Activated CD4-positive, alpha-beta T cell treated with anti-CD3 and anti-CD28 coated beads, Interleukin-2, amount 50 U/mL, for 1 hour (primary cell): ENCODE measurements around the gene ANK3.

Source experiments
- DNase-seq: peaks from one replicate; pipeline ENCODE4 v3.0.0-alpha.2; 2020

ANK3 gene

GRCh38 chr10:60209874-60210570, 179.7 kb downstream of the ANK3 start:
- no peak for DNase-seq

DNA sequence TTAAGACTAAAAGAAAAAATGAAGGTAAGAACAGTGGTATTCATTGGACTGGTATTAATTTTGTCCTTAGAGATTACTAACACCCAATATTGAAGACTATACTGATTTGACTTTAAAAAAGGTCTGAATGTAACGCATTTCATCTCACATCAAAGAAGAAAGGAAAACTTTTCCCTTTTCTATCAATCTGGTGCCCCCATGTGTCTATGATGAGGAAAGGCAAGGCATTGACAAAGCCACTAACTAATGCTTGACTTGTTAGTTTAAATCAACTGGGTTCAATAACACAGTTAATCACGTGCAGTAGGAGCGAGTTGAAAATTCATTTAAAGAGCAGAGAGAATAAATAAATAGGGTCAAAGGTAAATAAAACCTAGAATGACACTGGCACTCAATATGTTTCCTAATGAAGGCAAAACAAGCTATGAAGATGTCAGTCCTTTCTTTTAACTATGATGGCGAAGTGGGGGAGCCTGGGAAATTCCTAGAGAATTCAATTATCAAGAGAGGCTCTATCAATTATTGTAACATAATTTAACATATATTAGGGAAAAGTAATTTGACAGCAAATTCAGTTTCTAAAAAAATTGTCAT, 180.9 kb downstream of the ANK3 start:
- DNase-seq: no peak

- no peak for DNase-seq
These were observed 181.8 kb downstream of the ANK3 start for GRCh38 chr10:60207894-60208293.

GRCh38 chr10:60206735-60207134, 182.9 kb downstream of the ANK3 start:
- no peak for DNase-seq

- no peak for DNase-seq
These were observed 183.9 kb downstream of the ANK3 start for GRCh38 chr10:60205741-60206140.

- DNase-seq: no peak
These were observed 185.6 kb downstream of the ANK3 start for GRCh38 chr10:60203993-60204618.

GRCh38 chr10:60200682-60201053, 189.0 kb downstream of the ANK3 start:
- DNase-seq: no peak

DNA sequence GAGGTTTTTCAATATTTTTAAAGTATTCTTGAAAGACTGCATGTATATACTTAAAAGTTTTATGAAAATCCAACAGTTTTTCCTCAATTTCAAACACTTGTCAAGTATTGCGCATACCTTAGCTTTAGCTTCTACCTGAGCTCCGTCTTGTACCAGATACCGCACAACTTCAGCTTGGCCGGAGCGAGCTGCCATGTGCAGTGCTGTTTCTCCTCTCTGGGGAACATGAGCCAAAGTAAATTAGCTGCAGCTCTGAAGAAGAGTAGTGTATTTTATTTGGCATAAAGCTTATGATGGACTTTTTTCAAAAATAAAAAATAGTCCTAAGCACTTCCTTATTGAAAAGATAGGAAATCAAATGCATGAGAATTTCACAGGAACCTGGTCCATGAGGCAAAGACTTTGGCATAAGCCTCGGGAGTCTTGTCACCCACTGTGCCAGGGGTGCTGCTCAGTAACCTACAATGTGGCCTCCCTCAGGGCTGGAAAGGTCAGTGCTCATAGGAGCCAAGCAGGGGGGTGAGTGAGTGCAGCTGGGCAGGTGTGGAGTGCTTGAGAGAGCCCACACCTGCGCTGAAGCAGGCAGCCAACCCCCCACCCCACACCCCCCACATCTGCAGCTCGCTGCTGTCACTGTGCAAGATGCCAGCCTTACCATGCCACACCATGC, 189.5 kb downstream of the ANK3 start:
- DNase-seq: no peak

- DNase-seq: no peak
These were observed 192.5 kb downstream of the ANK3 start for GRCh38 chr10:60197206-60197605.

GRCh38 chr10:60194421-60194820, 195.3 kb downstream of the ANK3 start:
- DNase-seq: no peak

GRCh38 chr10:60192946-60193345, 196.7 kb downstream of the ANK3 start:
- no peak for DNase-seq

GRCh38 chr10:60189861-60190475, 199.7 kb downstream of the ANK3 start:
- no peak for DNase-seq

DNA sequence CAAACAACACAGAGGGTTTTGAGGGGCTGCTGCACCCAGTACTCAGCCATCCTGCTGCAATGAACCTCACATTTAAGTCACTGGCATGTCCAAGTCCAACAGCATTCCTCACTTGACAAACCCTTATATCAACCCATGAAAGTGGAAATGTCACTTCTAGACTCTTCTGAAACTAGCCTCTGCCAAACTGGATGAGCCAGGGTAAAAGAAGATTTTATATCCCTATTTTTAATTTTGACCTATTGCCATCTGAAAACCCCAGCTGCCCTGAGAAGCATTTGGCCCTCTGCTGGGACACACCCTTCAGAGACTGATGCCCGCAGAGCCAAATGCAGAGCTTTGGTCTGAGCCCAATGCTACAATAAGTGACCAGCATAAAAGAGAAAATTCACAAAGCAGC, 201.1 kb downstream of the ANK3 start:
- no peak for DNase-seq

- DNase-seq: no peak
These were observed 202.0 kb downstream of the ANK3 start for GRCh38 chr10:60187691-60188090.

DNA sequence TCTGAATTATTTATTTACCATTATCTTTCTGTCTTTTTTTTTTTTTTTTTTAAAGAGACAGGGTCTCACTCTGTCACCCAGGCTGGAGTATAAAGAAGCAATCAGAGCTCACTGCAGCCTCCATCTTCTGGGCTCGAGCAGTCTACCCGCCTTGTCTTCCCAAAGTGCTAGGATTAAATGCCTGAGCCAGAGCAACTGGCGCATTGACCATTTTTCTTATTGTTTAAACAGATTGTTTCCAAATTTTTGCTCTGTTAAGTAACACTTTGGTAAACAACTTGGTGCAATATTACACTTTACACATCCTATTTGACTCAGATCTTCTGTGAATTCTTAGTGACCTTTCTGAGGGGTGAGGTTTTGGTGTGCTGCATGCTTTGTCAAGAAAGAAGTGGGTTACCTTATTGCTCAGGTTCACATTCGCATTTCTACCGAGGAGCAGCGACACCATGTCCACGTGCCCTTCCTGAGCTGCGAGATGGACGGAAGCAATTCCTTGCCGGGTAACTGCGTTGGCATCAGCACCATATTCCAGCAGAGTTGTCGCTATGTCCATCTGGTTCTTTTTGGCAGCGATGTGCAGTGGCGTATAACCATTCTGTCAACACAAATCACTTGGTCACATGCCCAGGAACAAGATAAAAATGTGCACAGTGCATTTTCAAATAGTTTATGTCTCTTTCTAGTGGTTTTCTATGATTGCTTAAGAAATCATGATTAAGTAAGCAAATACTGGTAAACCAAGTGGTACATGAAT, 203.2 kb downstream of the ANK3 start:
- DNase-seq: no peak

DNA sequence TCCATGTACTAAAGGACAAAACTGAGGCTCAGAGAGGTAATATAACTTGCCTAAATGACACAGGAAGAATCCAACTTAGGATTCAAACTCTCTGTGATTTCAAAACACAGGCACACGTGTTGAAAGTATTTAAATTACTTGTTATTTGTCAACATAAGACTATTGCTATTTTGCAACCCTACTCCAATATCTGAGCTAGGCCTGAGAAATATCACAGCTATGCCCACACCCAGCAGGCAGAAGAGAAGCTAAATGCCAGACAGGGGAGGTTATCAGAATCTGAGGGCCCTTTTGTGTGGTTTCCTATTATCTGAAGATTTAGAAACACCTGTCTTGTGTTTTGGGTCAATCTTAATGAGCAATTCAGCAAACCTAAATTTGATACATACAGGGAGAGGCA, 204.3 kb downstream of the ANK3 start:
- no peak for DNase-seq

- no peak for DNase-seq
These were observed 207.0 kb downstream of the ANK3 start for GRCh38 chr10:60182691-60183090.

GRCh38 chr10:60176925-60177324, 212.8 kb downstream of the ANK3 start:
- no peak for DNase-seq

- DNase-seq: no peak
These were observed 214.2 kb downstream of the ANK3 start for GRCh38 chr10:60175441-60175971.

GRCh38 chr10:60172363-60172990, 217.2 kb downstream of the ANK3 start:
- DNase-seq: no peak

DNA sequence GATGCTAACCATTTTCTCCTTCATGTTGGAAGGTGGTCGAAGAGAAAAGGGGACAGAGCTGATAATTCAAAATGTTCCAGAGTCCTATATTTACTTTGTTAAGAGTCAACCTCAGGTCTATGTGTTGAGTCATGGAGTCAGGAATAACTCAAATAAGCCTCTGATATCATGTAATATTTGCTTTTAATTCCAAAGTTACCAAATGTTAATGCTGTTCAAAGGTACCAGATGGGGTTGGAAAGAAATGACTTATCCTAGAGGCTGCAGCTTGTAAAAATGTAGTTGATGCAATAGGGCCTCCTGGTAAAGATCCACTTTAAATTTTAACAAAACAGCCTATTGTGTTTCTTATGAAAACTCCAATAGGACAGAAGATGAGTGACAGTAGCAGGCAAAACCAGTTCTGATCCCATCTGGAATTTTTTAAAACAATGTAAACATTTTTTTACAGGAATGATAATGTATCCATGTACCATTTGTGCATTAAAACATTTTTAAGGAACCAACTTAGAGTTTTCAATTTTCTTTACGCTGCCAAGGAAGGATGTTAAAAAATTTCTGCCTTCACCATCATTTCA, 218.2 kb downstream of the ANK3 start:
- no peak for DNase-seq

DNA sequence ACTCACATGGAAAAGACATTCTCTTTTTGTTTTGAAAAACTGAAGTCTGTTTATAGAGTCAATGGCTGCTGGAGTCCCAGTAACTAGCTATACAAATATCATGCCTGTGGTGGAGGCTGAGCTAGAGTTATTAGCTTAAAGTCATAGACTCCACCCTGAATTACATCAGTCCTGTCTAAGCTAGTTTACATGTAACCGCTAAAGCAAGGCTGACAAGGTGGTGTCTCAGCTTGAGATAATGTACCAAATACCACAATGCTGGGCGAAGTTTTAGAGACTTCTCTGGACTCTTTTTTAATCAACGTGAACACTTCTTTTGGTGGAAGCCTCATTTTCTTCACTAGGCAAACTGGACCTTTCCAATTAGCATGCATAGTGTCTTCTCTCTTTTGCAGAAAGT, 219.4 kb downstream of the ANK3 start:
- DNase-seq: no peak
